Left hindlimb (tissue), 1 donor: ENCODE data around the gene ACTMAP.

Experiments
- DNase-seq: peaks from one replicate; pipeline ENCODE4 v3.0.0-alpha.2; 2018

The ACTMAP gene

DNA sequence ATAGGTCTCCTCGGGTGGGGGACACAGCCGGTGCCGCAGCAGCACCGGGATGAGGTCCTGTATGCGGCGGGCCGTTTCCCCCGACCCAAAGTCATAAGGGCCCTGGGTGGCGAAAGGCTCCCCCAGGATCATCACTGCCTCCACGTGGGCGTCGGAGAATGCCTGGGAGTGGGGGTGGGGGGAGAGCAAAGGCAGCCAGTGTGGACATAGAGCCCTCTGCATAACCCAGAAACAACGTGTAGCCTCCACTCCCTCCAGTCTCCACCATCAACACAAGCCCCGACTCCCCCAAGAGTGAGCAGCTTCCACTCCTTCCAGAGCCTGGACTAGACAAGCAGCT, 58.1 kb downstream of the ACTMAP start:
- no peak for DNase-seq

DNA sequence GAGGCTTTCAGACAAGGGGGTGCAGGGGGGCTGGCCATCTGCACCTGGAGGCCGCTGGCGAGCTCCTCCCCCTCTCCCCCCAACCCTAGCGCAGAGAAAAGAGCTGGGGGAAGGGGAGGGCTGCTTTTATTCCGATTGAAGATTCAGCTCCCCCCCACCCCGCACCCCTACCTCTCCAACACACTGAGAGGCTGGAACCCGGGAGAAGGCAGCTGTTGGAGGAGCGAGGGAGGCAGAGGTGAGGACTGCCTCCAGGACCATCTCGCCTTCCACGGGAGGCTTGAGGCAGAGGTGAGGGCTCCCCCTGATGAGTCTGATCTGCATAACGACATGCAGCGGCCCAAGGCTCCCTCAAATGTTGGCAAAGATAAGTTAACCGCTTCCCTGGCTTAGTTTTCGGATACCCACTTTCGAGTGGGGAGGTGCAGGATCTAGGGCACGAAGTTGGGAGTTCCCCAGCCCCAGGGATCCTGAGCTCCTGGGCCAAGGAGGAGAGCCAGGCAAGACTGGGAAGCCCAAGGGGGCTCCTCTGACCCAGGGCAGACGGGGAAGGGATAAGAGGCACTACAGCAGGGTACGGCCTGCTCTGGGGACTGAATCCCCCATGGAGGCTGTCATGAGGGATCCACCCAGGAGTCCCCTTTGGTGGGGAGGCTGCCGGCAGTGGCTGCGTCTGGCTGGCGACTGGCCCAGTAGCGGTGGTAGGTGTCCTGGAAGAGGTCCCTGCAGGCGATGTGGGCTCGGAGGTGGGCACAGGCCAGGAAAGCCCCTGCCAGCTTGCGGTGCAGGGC, 58.7 kb downstream of the ACTMAP start:
- no peak for DNase-seq
